ENCODE results near the gene CRACR2A.
A peak's percentile ranks its signal among the peaks of the same experiment; 100 is the strongest.

CRACR2A gene, protein sequence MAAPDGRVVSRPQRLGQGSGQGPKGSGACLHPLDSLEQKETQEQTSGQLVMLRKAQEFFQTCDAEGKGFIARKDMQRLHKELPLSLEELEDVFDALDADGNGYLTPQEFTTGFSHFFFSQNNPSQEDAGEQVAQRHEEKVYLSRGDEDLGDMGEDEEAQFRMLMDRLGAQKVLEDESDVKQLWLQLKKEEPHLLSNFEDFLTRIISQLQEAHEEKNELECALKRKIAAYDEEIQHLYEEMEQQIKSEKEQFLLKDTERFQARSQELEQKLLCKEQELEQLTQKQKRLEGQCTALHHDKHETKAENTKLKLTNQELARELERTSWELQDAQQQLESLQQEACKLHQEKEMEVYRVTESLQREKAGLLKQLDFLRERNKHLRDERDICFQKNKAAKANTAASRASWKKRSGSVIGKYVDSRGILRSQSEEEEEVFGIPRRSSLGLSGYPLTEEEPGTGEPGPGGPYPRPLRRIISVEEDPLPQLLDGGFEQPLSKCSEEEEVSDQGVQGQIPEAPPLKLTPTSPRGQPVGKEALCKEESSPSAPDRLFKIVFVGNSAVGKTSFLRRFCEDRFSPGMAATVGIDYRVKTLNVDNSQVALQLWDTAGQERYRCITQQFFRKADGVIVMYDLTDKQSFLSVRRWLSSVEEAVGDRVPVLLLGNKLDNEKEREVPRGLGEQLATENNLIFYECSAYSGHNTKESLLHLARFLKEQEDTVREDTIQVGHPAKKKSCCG
- 33.1 to 47.8 reads per million in 2 donors for total RNA-seq

DNA sequence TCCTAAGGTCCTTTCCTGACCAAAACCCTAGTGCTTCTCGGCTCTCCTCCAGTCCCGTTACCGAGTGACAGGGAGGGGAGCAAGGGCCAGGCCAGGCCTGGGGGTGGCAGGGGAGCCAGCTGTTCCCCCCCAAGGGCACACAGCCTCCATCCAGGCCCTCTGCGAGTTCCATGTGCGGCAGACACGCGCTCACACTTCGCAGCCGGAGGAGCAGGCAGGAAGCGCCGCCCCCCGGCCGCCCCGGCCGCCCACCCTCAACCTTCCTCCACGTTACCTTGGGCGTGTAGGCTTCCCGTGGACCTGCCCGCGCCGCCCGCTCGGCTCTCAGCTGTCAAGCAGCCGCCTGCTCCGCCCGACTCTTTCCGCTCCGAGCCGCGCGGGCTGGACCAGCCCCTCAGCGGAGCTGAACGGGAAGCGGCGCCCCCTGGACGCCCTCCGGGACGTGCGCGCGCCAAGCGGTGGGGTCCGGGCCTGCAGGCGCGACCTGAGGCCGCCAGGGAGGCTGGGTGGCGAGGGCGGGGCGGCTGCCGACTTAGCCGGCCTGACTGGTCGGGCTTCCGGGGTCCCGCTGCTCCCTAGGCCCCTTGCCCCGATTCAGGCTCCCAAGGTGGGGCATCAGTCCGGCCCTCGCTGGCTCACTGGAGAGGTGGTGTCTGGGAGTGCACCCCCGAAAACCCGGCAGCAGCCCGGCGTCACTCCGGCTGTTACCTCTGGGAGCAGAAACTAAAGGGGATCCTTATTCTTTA lies at the start of gene CRACR2A:
CRACR2A (minus strand) TSS at position 369 of the 746 bp plus-strand sequence. CDS start 56,110 bp downstream, outside the sequence.
- peak; percentile 76 for DNase-seq

DNA sequence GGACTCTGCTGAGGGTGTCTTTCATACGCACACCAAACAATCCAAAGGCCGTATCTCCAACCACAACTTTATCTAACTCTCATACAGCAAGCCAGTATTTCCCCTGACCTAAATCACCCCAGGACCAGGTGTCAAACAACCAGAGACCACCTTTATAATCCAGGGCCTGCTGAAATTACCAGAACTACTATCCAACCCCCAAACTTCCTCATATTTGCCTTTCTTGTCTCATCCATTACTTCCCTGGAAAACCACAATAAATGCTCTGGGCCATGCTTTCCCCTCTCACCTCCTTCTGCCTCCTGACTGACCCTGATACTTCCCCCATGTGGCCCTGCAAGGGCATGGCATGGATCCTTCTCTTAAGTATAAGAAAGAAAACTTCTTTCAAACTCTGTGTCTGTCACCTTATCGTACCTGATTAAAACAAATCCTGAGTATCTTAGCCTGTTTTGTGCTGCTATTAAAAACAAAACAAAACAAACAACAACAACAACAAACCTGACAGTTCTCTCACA lies 44.7 kb upstream of the CRACR2A start:
- no peak for DNase-seq

DNA sequence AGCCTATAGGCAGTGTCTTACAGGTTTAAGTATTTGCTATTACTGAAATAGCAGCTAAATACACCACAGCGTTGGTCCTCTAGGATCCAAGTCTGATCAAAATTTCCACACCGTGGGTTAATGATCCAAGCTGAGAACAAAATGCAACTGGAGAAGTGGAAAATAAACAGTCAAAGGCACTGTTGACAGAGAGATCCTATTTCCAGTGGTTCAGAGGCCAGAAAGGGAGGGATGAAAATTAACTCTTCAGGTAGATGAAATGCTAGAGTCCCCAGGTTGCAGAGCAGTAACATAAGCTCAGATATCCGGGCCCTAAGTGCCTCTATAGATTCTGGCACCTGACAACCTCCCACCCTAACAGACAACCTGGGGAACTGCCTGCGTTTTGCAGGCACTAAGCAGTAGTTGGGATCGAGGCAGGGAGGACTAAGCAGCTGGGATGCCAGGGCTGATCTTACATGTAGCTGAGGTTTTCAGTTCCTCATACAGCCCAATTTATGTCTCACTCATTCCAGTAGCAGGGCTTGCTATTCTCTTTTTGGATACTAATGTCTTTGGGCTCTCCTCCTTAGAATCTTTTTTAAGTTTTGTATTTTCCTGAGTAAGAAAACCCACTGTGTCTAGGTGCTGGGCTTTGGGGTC lies 42.7 kb upstream of the CRACR2A start:
- no peak for DNase-seq

DNA sequence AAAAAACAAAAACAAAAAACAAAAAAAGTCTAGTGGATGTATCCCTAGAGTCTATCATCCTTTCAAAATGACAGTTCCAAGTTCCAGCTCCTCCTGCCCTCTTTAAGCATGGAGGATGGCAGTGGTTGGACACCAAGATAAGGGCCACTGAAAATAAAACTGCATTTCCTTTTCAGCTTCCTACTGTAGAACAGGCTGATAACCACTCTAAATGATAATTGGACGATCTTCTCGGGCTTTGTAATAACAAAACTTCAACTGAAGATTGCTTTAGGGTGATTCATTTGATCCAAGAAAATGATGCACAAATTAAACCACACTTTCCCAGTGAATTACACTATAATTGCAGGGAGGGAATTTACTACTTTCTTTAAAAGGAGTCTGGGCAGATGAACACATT lies 42.2 kb upstream of the CRACR2A start:
- no peak for DNase-seq

DNA sequence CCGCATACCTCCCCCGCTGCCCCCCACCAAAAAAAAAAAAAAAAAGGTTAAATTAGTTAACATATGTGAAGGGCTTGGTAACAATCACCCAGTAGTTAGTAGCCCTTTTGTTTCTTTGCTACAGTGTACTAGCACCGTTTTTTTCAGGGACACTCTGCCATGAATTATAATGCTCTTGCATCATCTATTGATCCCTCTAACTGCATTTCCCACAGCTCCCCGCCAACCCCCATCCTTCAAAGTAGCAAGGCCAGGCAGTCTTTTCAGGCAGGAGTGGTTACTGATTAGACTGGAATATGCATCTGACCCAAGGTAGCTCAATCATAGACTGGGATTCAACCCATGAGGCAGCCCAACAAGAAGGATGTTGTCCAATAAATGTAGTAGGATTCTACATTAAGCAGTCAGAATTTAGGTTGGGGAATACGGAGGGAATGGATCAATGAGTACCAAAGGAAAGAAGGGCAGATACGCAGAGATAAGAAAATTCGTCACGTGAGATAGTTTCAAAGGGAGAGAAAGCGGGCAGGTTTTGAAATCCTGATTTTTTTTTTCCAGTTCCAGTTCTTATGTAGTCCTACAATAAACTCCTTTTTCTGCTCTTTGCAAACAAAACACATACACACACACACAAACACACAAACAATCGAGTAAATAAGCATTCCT lies 39.8 kb upstream of the CRACR2A start:
- DNase-seq, result no peak

DNA sequence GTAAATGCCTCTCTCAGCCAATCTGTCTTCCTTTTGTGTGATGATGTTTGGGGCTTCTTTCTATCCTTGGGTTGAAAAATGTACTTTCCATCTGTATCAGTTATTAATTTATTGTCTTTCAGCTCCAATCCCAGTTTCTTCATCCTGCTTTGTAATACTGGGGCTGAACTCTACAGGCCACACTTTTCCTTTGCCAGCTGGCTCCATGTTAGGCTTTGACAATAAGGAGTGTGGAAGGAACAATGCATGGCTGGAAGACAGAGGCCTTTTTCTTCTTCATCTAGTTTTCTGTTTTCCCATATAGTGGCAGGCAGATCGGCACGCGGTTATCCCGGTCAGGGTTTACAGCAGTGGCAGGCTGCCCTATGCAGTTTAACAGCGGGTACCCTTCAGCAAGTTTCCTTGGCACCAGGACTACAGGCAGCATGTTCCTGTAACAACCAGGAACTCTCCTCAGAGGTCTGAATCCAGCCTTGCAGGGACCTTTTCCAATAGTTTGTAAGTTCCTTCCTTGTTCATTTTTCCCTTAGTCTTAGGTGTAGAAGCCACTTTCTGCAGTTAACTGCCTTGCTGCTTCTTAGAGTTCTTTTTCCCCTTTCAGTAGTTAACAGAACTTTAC lies 38.5 kb upstream of the CRACR2A start:
- DNase-seq, result no peak

DNA sequence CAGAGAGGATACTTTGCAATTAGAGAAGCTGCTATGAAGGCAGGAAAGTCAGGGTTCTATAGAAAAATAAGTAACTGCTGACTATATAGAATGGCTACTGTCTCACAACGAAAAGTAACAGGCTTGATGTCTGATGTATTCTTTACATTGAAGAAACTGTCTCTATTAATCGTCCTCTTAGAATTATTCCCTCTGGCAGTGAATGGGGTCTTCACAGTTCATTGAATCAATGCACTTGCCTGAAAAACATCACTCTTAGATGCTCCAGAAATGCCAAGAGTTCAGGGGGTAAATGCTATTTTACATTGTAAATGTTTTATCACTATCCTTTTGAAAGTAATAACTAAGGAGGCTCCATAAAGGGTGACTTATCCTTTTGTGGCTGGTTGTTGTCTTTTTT lies 37.7 kb upstream of the CRACR2A start:
- no peak for DNase-seq

DNA sequence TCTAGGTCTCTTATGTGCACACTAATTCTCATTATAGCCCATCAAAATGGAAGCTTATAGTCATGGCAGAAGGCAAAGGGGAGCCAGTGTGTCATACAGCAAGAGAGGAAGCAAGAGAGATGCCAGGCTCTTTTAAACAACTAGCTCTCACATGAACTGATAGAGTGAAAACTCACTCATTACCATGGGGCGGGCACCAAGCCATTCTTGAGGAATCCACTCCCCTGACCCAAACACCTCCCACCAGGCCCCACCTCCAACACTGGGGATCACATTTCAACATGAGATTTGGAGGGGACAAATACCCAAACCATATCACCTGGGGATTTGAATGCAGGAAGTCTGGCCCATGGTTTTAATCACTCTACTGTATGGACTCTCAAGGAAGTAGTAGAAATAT lies 36.9 kb upstream of the CRACR2A start:
- no peak for DNase-seq

DNA sequence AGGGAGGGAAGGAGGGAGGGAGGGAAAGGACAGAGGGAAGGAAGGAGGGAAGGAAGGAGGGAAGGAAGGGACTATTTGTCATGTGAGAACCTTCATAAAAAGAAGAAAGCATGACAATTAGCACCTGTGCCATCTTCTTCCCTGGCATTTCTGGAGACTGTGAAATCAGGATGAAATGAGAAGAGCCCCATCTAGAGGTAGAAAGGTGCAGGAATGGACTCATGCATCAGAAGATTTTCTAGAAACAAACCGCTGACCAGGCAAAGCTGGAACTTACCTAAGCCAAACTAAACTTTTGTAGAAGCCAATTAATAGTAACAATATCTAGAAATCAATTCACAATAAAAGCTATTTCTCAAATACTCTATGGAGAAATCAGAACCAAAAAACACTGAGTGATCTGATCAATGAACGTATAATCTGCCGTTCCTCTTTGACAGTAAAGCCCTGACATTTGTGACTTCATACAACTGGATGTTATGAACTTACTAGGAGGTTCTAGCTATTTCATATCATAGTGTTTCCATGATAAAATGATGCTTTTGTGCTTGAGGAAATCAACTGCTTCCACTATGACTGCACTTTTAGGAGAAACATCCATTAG lies 24.4 kb upstream of the CRACR2A start:
- no peak for DNase-seq

DNA sequence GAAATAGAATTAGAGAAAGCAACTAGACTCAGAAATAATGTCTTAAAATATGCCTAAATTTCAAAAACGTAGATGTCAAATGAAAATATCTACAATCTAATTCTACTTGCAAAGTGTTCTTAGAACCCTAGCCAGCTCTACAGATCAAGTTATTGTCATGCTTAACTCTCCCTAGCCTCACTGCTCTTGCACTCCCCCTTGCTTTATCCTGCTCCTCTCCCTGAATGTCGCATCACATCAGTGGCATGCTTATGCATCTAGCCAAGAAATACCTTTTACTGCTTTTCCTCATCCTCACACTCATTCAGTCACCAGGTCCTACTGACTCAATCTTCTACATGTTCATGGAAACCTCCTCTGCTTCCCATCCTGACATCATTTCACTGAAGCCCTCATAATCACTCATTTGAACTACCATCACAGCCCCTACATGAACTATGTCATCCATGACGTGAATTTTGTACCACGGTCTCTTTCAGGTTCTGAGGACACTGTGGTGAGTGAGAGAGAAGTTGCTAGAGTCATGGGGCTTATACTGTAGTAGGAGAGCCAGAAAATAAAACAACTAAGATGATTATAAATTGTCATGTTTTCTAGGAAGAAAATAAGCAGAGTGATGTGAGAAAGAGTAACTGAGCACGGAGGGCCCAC lies 22.6 kb upstream of the CRACR2A start:
- DNase-seq, result no peak

DNA sequence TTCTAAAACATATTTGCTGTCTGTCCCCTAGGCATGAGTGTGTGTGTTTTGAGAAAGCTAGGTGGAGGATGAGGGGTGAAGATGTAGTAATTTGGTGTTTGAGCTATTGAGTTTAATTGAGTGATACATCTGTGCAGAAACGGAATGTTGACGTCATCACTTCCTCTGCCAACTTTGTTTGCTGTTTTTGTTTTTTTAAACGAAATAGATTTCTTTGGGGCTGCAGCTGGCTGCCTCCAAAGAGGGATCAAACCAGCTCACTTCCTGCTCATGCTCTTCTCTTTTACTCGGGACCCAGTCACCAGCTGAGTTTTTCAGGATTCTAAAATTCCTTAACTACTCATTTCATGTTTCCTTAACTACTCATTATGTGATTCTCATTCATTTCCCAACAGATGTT lies 19.5 kb upstream of the CRACR2A start:
- no peak for DNase-seq

DNA sequence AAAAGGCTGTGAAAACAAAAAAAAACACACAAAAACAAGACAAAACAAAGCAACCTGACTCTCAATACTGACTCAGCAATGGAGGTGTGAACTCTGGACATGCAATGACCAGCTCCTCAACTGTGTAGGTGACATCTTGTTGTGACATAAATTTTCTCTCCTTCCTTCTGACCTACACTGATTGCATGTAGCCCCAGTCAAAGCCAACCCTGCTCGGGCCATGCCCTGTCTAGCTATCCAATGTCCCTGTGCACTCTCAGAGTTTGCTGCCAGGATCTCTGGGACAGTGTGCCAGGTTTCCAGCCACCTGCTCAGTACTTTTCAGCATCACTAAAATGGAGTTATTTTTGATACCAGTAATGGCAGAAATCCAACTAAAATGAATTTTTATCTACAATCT lies 18.9 kb upstream of the CRACR2A start:
- DNase-seq, result no peak

DNA sequence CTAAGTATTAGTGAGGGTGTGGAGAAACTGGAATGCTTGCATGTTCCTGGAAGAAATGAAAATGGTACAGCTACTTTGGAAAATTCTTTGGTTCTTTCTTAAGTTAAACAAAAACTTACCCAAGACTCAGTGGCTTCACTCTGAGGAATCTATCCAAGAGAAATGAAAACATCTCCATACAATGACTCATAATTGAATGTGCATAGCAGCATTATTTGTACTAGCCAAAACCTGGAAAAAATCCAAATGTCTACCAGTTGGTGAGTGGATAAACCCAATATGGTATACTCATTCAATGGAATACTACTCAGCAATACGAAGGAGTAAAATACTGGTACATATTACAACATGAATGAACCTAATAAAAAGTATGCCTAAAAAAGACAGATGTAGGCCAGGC lies 18.0 kb upstream of the CRACR2A start:
- DNase-seq, result no peak

DNA sequence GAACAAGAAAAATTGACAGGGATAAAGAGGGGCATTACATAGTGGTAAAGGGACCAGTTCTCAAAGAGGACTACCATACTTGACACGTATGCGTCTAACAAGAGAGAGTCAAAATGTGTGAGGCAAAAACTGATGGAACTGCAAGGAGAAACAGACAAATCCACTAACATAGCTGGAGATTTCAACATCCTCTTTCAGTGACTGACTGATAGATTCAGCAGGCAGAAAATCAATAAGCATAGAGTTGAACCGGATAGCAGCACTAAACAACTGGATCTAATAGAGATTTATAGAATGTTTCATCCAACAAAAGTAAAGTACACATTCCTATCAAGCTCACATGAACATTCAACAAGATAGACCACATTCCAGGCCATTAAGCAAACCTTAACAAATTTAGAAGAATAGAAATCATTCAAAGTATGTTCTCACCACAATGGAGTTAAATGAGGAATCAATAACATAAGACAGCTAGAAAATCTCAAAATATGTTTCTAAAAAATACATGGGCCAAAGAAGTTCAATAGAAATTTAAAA lies 16.1 kb upstream of the CRACR2A start:
- no peak for DNase-seq

DNA sequence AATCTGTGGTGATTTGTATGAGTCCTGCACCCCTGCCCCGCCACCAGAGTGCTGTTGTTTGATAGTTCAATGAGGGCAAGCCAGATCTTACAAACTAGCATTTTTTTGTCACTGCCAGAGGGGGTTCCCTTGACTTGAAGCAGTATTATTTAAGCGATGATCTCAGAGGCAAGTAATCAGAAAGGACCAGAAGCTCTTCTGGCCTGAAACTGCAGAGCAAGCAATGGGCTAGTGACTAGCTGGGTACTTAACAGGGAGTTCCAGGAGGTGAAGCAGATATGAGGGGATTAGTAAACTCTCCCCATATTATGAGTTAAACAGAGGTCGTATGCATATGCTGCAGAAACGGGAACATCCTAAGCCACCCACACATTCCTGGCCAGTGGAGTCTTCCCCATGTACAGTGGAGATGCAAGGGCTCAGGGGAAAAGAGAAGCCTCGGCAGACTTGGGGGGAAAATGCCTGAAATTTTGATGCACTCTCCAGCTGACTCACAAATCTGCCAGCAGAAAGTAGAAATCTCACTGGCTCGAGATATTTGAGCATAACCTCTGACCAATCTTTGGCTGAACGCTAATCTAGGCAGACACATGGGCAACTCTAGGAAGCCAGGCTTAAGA lies 8.3 kb upstream of the CRACR2A start:
- DNase-seq, result no peak

DNA sequence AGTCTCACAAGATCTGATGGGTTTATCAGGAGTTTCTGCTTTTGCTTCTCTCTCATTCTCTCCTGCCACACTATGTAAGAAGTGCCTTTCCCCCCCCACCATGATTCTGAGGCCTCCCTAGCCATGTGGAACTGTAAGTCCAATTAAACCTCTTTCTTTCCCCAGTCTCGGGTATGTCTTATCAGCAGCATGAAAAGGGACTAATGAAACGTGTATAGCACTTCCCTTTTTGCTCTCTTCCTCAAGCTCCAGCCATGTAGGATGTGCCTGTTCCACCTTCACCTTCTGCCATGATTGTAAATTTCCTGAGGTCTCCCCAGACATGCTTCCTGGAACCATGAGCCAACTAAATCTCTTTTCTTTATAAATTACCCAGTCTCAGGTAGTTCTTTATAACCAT lies 7.0 kb upstream of the CRACR2A start:
- DNase-seq, result no peak

DNA sequence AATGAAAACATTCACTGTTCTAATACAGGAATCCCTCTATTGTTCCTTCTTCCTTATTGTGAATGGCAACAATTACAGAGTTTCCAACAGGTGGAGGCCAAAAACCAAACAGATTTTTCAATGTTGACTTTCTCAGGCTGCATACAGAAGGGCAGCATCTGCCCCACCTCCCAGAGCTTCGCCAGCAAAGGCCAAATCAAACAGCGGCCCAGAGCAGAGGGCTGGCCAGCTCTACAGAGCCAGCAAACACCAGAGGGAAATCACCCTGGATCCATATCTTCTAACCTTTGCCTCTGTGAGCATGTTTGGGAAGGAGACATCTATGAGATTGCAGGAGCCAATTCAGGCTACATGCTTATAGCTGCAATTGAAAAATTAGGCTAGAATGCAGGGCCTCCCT lies 4.4 kb upstream of the CRACR2A start:
- no peak for DNase-seq

DNA sequence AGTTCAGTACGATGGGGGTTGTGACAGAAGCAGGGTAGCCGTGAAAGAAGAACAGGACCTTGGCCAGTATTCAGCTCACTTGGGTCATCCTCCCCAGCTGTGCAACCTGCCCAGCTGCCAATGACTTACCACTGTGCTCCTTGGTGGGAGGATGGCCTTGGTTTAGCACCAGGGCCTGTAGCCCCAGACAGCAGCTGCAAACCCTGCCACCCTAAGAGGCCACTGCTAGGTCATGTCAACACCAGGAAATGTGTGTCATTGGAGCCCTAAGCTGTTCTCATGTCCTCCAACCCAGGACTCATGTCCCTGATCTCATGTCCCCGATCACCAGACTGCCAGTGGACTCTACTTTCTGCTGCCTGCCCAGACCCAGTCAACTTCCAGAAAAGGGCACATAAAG lies 3.0 kb upstream of the CRACR2A start:
- no peak for DNase-seq

DNA sequence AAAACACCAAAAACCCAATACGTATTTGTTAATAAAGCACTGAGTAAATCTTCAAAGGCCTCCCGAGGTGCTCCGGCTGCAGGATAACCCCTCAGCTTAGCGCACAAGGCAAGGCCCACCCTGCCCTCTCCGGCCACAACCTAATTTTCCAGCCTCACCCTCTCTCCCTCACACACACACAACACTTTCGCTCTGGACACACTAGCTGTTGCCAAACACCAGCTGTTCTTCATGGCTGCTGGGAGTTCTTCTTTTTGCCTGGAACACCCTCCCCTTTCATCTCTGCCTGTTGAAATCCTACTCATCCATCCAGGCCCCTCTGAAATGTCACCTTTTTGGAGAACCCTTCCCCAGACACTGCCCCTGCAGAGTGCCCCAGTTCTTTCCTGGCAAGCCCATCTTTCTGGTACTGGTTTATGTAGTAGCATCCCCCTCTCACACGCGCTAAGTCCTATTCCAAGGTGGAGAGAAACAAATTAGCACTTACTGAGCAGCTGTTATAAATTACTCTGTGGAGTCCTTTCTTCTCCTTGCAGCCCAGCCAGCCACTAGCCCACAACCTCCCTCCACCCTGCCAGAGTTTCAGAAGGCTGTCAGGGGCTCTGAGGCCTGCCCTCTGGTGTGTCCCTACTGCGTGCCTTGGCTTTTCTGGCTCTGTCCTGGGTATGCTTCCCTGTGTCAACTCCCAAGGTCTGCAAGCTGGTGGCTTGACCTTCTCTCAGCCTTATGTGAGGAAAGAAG lies 805 bp upstream of the CRACR2A start:
- no peak for DNase-seq

Data from T-helper 9 cell (primary cell).